Measurements from ENCODE around the gene CCL19. TPM values are rescaled to one million over a fixed set of nuclear protein-coding genes. Genes with fewer than 3 reads are reported as not detected.

Gene CCL19
- total and polyA plus RNA-seq, 5 experiments from 2014 or later, result not detected

DNA sequence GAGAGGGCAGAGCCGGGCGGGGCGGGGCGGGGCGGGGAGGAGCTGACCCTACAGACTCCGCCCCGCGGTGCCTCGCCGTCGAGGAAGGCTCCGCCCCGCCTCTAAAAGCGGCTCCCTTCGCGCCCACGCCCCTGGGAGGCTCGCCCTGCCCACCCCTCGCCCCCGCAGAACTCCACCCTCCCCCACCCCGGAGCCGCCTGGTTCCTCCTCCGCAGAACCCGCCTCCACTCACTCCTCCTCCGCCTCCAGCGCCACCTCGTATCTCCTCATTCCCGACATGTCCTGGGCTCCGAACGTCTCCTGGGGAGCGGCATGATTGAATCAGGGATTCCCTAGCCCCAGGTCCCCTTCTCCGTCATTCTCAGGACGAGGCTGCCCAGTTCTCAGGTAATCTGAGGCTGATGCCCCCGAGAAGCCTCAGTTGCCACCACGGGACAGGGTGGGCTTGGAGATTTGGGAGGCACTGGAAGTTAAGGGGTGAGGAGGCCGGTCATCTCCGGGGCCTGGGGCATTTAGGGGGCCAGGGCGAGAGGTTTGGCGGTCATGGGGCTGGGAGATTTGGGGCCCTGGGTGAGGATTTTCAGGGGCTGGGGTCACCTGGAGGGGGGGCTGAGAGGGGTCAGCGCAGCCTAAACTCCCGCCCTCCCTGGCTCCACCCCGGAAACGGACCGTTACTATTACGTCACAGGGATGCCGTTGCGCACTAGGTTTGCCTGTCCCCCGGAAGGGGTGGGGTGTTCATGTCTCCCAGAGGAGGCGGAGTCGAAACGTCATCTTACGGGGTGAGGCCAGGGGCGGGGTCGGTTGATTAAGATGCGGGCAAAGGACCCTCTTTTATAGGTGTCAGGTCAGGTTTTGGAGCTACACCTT is 25.5 kb downstream of the CCL19 start:
- POLR2A ChIA-PET, result interaction anchor here (0.6 to 1.8 kb wide), 12 partner anchors 9 to 619 kb away, joined by 3 to 23 read pairs (median 4); partner anchors contain the start of genes DNAI1, FAM219A, FANCG and GALT
- Mint-ChIP-seq H3K4me1 (peaks cover 30 to 59% (median 40%) of the 10 kb centered on the region in 4 donors), H3K27me3 (no peaks in the 10 kb centered on the region), H3K4me3 (peak overlapping the region; percentile 82 to 96 (median 90)), H3K36me3 (peaks cover 9 to 20% (median 10%) of the 10 kb centered on the region in 3 donors), H3K27ac (peak overlapping the region; percentile 74 to 99 (median 98)), H3K9me3 (peaks cover 0 to 17% (median 5%) of the 10 kb centered on the region in 9 donors)
- DNase-seq (peak; percentile 77 to 94 (median 86)), ATAC-seq (peak; percentile 75 to 78)

DNA sequence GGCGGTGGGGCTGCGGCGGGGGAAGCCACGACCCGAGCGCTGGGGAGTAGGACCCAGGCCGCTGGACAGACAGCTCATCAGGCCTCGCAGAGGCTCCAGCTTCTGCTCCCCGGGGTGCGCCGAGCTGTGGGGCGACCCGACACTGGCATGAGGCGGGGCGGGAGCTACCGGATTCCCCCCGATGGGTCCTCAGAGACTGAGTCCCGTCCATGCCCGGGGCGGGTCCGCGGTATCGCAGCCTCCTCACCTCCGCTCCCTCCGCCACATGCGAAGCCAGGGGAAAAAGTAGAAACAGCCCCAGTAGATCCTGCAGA is 26.1 kb downstream of the CCL19 start:
- ATAC-seq (peak; percentile 10 to 42), DNase-seq (no peak)
- H3K27ac Mint-ChIP-seq, result peak overlapping the region; percentile 83 to 99 (median 97)
- no peaks in the 10 kb centered on the region for H3K27me3 Mint-ChIP-seq
- peak overlapping the region; percentile 82 to 96 (median 92) for H3K4me3 Mint-ChIP-seq
- POLR2A ChIA-PET, result interaction anchor here (0.5 to 1.8 kb wide), 14 partner anchors 9 to 523 kb away, joined by 3 to 23 read pairs (median 4); partner anchors contain the start of genes DCTN3, DNAI1, FAM219A and FANCG
- peaks cover 0 to 12% (median 5%) of the 10 kb centered on the region in 9 donors for H3K9me3 Mint-ChIP-seq
- peaks cover 30 to 59% (median 40%) of the 10 kb centered on the region in 4 donors for H3K4me1 Mint-ChIP-seq
- peaks cover 10 to 20% (median 12%) of the 10 kb centered on the region in 3 donors for H3K36me3 Mint-ChIP-seq

DNA sequence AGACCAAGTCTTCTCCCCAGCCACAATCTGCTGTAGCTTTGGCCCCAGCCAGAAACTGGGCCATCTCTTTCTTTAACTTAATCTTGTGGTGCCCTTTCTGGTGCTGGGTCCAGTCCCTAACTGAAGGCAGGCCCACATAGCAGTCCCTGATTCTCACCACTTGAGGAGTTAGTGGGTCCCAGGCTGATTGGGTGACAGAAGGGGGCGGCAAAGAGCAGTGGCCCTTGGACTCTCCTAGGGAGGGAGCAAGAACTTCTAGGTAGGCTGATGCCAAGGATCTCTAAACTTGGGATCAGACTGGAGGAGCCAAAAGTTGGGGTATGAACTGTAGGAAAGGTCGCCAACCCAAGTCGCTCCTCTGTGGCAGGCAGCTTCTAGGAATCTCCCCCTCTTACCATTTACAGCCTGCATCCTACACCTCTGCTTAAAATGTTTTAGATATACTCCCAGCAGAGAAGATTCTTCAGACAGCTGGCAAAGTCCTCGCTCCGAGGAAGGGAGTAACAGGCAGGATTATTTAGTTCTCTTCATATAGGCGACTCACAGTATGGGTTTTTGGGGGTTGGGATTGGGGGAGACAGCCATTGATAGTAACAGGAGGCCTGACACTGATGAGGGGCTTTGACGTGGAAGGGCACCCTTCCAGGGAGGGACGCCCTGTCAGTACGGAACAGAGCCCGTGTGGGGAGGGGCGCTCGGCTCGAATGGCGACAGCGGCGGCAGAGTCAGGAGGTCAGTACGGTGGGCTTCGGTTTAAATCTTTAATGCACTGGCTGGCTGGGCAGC is 26.6 kb downstream of the CCL19 start:
- H3K4me3 Mint-ChIP-seq, result peak overlapping the region; percentile 82 to 96 (median 92)
- H3K27me3 Mint-ChIP-seq, result no peaks in the 10 kb centered on the region
- peaks cover 0 to 8% (median 5%) of the 10 kb centered on the region in 9 donors for H3K9me3 Mint-ChIP-seq
- peaks cover 6 to 17% (median 12%) of the 10 kb centered on the region in 3 donors for H3K36me3 Mint-ChIP-seq
- H3K27ac Mint-ChIP-seq, result peak overlapping the region; percentile 83 to 99 (median 96)
- ATAC-seq, result peak; percentile 44 to 53
- H3K4me1 Mint-ChIP-seq, result peaks cover 30 to 59% (median 40%) of the 10 kb centered on the region in 4 donors
- POLR2A ChIA-PET, result interaction anchor here (0.5 to 4.5 kb wide), 14 partner anchors 8 to 522 kb away, joined by 3 to 39 read pairs (median 4); partner anchors contain the start of genes DCTN3, DNAI1, FAM219A and GALT
- peak; percentile 41 to 86 (median 67) for DNase-seq

DNA sequence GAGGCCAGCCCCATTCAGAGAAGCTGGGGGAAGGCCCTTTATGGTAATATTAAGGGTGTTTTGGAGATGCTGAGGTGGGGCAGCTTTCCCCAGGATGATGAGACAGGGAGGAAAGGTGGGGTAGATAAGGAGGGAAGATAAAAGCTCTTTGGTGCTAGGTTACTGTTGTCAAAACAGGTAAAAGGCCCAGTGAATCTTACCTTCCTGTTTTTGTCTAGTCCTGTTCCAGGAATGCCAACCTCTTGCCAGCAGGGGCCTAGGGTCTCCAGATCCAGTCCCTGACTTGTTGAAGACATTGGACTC is 27.8 kb downstream of the CCL19 start:
- H3K4me3 Mint-ChIP-seq, result peak overlapping the region in 9 of 10 donors; percentile 36 to 95 (median 74)
- POLR2A ChIA-PET, result interaction anchor here (1.0 to 4.5 kb wide), 3 partner anchors 16 to 27 kb away, joined by 3 to 39 read pairs (median 8); partner anchors contain the start of gene GALT
- ATAC-seq, result peak in 1 of 2 donors; percentile 12

DNA sequence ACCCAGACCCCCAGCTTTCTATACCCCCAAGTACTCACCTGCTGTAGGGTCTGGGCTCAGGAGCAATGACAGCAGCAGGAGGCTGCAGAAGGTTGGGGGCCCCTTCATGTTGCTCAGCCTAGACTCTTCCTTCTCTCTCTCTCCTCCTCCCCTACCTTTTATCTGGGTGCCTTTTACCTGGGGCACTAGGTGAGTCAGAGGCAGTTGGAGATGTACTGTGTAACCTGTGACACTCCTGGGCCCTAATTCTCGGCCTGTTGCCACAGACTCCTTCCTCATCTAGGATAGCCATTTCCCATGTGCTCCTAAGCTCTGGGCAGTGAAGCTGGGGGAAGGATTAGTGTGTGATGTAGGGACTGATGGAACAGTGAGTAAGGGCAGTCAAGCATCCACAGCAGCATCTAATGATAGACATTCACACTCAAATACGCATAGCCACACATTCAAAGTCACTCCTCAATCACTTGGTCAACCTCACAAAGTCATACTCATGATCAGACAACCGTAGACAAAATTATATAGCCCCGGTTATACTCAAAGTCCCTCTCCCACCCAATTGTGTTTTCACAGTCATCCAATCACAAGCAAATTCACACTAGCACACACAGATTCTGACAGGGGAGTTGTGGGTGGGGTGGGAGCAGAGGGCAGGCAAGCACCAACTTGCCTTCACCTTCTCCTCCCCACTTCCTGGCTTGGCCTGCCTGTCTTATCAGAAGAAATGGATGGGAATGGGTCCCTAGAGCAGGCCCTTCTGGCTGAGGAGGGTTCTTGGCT is 28.4 kb downstream of the CCL19 start, which contains the start of gene CCL27:
Gene CCL27, minus strand, starts transcription at position 132 of the 777 bp plus-strand sequence. Its CDS starts 24 bp downstream, at position 108.
- no peak for ATAC-seq
- no peaks in the 10 kb centered on the region for H3K9me3 Mint-ChIP-seq
- peak within 1 kb of the TSS in 9 of 10 donors; percentile 36 to 95 (median 74) for H3K4me3 Mint-ChIP-seq
- peaks cover 30 to 58% (median 40%) of the 10 kb centered on the region in 4 donors for H3K4me1 Mint-ChIP-seq
- peaks cover 0 to 12% (median 11%) of the 10 kb centered on the region in 3 donors for H3K36me3 Mint-ChIP-seq
- no peaks in the 10 kb centered on the region for H3K27me3 Mint-ChIP-seq
- POLR2A ChIA-PET, result interaction anchor here (1.0 to 4.5 kb wide), 6 partner anchors 10 to 51 kb away, joined by 3 to 39 read pairs (median 6); partner anchors contain the start of genes GALT, RPP25L and SIGMAR1
- peak within 1 kb of the TSS; percentile 79 to 99 (median 95) for H3K27ac Mint-ChIP-seq
- DNase-seq, result no peak

More for the DNA sequence above, 27.8 kb downstream of the CCL19 start:
- H3K4me1 Mint-ChIP-seq, result peaks cover 30 to 59% (median 40%) of the 10 kb centered on the region in 4 donors
- peak overlapping the region; percentile 79 to 99 (median 95) for H3K27ac Mint-ChIP-seq
- H3K9me3 Mint-ChIP-seq, result no peaks in the 10 kb centered on the region
- no peaks in the 10 kb centered on the region for H3K27me3 Mint-ChIP-seq
- peaks cover 0 to 12% (median 11%) of the 10 kb centered on the region in 3 donors for H3K36me3 Mint-ChIP-seq
- DNase-seq, result peak in 3 of 10 donors; percentile 5 to 38 (median 30)

DNA sequence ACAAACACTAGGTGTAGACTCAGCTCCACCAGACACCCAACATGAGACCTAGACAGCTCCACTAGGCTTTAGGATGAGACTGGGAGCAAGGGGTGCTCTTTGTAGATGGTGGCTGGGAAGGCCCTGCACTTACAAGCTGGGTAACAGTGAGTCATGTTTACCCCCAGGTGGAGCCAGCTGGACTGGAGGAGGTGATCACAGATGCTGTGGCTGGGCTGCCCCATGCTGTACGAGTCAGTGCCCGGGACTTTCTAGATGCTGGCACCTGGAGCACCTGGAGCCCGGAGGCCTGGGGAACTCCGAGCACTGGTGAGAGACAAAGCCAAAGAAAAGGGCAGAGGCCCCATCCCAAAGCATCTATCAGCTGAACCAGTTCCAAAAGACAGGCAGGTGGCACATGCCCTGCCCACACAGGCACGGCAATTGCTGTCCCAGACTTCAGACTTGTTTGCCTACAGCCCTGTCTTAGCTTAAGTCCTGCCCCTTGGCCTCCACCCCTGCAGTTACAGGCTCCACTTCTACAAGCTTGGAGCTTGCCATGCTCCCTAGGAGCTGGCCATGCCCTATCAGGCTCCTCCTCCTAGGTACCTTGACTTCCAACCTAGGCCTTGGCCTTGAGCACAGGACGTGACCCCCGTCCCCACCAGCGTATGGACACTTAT is 31.4 kb downstream of the CCL19 start:
- H3K4me3 Mint-ChIP-seq, result no peak overlapping the region
- H3K9me3 Mint-ChIP-seq, result no peaks in the 10 kb centered on the region
- DNase-seq (no peak), ATAC-seq (no peak)
- no peaks in the 10 kb centered on the region for H3K27me3 Mint-ChIP-seq
- peaks cover 27 to 34% (median 31%) of the 10 kb centered on the region in 4 donors for H3K4me1 Mint-ChIP-seq
- H3K36me3 Mint-ChIP-seq, result peaks cover 0 to 12% (median 11%) of the 10 kb centered on the region in 3 donors
- POLR2A ChIA-PET, result interaction anchor here (2.5 to 4.5 kb wide), 3 partner anchors 12 to 22 kb away, joined by 10 to 39 read pairs (median 24); partner anchors contain the start of genes GALT and SIGMAR1
- no peak overlapping the region for H3K27ac Mint-ChIP-seq

DNA sequence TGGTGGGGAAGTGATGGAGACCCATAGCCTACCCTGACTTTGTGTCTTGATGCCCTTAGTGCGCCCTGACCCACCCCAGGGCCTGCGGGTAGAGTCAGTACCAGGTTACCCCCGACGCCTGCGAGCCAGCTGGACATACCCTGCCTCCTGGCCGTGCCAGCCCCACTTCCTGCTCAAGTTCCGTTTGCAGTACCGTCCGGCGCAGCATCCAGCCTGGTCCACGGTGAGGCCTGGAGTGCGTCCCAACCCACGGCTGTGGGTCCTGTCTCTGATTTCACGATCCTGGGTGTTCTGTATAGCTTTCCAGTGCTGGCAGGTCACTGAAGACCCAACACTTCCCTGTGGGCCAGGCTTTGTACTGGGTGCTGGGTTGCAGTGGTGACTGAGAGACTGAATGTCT is 32.6 kb downstream of the CCL19 start:
- DNase-seq (no peak), ATAC-seq (no peak)
- peaks cover 15 to 29% (median 23%) of the 10 kb centered on the region in 4 donors for H3K4me1 Mint-ChIP-seq
- POLR2A ChIA-PET, result interaction anchor here (0.6 to 3.9 kb wide), 3 partner anchors 10 to 974 kb away, joined by 3 to 24 read pairs (median 10); partner anchors contain the start of genes GALT and SIGMAR1
- no peaks in the 10 kb centered on the region for H3K27me3 Mint-ChIP-seq
- H3K27ac Mint-ChIP-seq, result peak overlapping the region in 2 of 10 donors; percentile 28 to 31
- peaks cover 0 to 12% (median 11%) of the 10 kb centered on the region in 3 donors for H3K36me3 Mint-ChIP-seq
- no peaks in the 10 kb centered on the region for H3K9me3 Mint-ChIP-seq
- H3K4me3 Mint-ChIP-seq, result no peak overlapping the region

DNA sequence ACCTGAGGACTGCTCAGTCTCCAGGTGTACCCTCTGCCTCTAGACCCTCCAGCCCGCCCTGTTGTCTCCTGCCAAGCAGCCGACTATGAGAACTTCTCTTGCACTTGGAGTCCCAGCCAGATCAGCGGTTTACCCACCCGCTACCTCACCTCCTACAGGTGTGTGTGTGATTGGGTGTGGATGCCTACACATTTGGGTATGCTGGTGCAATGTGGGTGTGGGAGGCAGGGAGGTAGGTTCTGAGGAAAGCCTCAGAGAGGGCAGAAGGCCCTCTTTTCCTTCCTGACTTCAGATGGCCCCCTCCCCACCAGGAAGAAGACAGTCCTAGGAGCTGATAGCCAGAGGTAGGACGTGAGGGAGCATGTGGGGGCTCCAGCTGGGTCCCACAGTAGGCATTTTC is 34.1 kb downstream of the CCL19 start:
- no peak for DNase-seq
- Mint-ChIP-seq H3K4me1 (peaks cover 16 to 29% (median 23%) of the 10 kb centered on the region in 4 donors), H3K27ac (no peak overlapping the region), H3K36me3 (peaks cover 0 to 12% (median 11%) of the 10 kb centered on the region in 3 donors), H3K9me3 (no peaks in the 10 kb centered on the region), H3K4me3 (no peak overlapping the region), H3K27me3 (no peaks in the 10 kb centered on the region)
- no peak for ATAC-seq
- POLR2A ChIA-PET, result interaction anchor here (1.2 to 3.9 kb wide), 3 partner anchors 8 to 19 kb away, joined by 3 to 24 read pairs (median 10); partner anchors contain the start of genes GALT and SIGMAR1

DNA sequence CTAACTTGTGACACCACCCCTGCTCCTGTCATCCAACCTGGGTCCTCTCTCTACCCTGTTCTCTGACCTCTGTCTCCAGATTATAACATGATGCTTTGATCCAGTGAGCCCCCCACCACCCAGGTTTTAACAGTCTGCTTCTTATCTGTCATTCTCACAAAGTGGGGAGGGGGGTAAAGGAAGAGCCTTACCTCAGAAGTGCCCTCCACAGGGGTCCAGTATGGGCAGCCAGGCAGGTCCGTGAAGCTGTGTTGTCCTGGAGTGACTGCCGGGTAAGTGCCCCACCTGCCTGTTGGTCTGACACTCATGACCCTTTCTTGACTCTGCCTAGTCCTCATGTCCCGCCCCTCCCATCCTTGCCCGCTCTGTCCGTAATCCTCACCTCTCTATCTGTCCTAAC is 35.7 kb downstream of the CCL19 start:
- H3K9me3 Mint-ChIP-seq, result no peaks in the 10 kb centered on the region
- no peak for DNase-seq
- POLR2A ChIA-PET, result interaction anchor here (0.7 kb wide), 1 partner anchor 371 kb away, joined by 5 read pairs; no protein-coding TSS in a partner anchor
- peaks cover 0 to 14% (median under 1%) of the 10 kb centered on the region in 3 donors for H3K36me3 Mint-ChIP-seq
- peak overlapping the region in 5 of 10 donors; percentile 33 to 72 (median 71) for H3K27ac Mint-ChIP-seq
- H3K4me1 Mint-ChIP-seq, result peaks cover 14 to 26% (median 22%) of the 10 kb centered on the region in 4 donors
- ATAC-seq, result no peak
- no peak overlapping the region for H3K4me3 Mint-ChIP-seq
- no peaks in the 10 kb centered on the region for H3K27me3 Mint-ChIP-seq

DNA sequence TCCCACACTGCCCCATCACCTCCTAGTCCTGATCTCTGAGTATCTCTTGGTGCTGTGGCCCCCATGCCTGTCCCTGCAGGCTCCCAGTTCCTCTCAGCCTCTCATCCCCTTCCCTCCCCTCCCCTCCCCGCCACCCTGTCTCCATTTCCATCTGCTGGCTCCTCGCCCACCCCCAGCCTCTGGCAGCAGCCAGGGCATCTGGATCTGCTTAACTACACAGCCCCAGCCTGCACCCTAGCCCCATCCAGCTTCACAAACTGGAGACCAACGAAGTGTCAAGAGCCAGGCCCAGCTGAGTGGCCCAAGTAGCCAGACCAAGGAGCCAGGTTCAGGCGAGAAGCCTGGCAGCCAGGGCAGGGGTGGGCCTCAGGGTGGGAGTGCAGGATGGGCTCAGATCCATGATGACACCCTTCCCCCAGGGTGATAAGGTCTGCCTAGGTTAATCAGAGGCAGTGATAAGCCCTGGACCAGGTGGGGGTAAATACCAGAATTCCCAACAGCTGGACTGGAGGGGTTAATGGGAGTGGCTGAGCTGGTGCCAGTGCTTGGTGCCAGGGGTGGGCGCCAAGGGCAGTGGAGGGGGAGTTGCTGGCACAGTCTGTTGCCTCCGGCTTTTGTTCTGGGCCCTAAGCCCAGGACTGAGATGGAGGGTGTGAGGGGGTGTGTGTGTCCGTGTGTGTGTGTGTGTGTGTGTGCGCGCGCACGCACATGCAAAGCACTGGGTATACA is 36.6 kb downstream of the CCL19 start:
- Mint-ChIP-seq H3K36me3 (peaks cover 0 to 22% (median 3%) of the 10 kb centered on the region in 3 donors), H3K9me3 (no peaks in the 10 kb centered on the region), H3K4me1 (peaks cover 14 to 32% (median 24%) of the 10 kb centered on the region in 4 donors), H3K27me3 (no peaks in the 10 kb centered on the region), H3K4me3 (no peak overlapping the region), H3K27ac (peak overlapping the region in 5 of 10 donors; percentile 1 to 79 (median 40))
- no peak for ATAC-seq
- no peak for DNase-seq
- POLR2A ChIA-PET, result no interaction called here

Data from naive thymus-derived CD8-positive, alpha-beta T cell (primary cell).